HG02588 (cell line): ENCODE results near the gene UST.
A peak's percentile ranks its signal among the peaks of the same experiment; 100 is the strongest.
"Not testable (repeated sequence)": the region's sequence is repeated elsewhere in the genome, so short reads cannot be mapped to it uniquely, and the experiment has no call there.

Experiments
- ATAC-seq: cut with Tn5 transposase; IDR thresholded peaks from one replicate; pipeline ENCODE4 v1.9.1; 2021; ENCODE audit warnings: mild to moderate bottlenecking, moderate library complexity; ENCODE audit not compliant: unreplicated experiment

UST gene

DNA sequence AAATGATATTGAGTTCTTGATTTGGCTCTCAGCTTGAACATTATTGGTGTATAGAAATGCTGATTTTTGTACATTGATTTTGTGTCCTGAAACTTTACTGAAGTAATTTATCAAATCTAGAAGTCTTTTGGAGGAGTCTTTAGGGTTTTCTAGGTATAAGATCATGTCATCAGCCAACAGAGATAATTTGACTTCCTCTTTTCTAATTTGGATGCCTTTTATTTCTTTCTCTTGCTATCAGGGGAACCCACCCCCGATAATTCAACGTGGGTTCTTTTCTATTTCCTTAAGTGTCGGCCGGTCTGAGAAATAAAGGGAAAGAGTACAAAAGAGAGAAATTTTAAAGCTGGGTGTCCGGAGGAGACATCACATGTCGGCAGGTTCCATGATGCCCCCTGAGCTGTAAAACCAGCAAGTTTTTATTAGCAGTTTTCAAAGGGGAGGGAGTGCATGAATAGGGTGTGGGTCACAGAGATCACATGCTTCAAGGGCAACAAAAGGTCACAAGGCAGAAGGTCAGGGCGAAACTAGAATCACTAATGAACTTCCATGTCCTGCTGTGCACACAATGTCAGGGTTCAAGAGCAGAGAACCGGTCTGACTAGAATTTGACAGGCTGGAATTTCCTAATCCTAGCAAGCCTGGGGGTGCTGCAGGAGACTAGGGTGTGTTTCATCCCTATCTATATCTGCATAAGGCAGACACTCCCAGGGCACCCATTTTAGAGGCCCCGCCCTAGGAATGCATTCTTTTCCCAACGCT is 17.6 kb downstream of the UST start:
- not testable (repeated sequence) for ATAC-seq

DNA sequence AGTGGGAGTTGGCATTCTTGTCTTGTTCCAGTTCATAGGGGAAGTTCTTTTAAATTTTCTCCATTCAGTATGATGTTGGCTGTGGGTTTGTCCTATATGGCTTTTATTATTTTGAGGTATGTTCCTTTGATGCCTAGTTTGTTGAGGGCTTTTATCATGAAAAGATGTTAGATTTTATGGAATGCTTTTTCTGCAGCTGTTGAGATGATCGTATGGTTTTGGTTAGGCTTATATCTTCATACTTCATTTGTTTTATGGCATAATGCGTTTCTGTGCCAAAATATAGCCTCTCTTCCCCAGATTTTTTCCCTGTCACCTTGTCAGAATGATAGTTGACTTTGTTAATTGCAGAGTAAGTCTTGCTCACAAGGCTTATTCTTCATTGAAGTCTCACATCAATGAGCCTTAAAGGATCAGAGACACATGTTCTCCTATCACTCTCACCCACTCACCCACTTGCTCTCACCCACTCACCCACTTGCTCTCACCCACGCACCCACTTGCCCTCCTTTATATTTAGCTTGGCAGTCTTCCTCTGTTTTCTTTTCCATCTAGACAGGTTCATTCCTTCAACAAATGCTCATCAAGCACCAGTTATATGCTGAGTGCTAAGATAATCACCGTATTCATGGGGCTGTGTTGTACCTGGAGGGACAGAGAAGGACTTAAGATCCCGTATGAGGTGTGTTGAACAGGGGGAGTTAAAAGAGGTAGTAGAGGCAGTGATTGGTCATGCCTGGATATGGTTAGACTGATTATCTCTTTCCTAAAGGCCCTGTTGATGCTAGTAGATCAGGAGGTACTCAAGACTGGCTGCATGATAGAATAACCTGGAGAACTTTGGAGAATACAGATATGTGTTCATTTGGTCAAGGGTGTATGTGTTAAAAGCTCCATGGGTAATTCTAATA is 19.3 kb downstream of the UST start:
- ATAC-seq, result no peak

GRCh38 chr6:148768646-148769270 is 21.9 kb downstream of the UST start:
- no peak for ATAC-seq

DNA sequence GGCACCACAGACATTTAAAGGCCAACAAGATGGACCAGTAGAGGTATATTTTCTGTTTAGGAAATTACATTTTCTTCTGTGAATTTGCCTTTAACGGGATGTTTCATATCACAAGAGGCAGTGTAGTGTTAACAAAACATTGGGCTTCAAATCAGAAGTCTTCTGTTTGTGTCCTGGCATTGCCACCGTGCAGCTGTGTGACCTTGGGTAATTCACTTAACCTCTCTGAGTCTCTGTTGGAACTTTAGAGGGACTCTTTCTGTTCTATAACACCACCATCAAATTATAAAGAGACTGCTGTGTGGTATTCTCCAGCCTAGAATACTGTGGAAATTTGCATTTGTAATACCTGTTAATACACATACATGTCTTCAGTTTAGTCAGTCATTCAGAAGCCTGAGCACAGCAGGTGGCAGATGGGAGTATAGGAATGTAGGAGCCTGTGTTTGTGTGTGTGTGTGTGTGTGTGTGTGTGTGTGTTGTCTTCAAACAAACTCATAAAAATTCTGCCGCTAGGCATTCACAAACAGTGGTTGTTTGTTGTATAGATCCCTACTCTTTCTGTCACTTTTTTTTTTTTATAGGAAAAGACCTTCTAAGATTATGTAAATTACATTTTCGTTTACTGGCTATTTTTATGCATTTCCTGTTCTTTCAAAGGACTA is 22.6 kb downstream of the UST start:
- no peak for ATAC-seq

DNA sequence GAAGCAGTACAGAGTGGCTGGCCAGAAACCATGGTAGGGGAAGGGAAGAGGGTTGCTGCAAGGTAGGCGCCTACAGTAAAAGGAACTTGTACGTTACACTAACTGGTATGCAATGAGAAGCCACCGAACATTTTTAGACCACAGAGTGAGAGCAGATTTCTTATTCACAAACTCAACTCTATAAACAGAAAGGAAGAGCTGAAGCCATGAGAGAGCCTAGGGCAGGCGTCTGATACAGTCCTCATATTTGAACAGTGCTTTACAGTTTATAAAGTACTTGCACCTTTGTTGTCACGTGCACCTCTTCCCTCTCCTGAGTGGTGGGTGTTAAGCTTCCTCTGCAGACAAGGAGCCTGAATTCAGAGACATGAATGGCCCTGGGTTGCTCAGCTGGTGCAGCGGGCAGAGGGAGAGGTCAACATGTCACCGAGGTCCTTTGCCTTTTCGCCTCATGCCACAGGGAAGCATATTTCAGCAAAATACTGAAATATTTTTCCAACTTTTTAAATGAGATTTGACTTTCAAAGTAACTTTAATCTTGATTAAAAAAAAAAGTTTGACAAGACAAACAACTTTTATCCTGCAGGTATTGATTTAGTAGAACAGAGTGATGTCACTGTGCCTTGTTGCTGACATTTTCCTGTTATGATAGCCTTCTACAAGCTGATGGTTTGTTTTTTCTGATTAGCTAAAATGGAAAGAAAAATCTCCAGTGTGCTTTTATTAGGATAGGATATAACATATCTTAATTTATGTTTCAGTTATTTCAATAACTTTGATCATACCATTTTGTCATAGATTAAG is 23.8 kb downstream of the UST start:
- ATAC-seq, result no peak

GRCh38 chr6:148771212-148771601 is 24.4 kb downstream of the UST start:
- ATAC-seq, result no peak

- ATAC-seq, result no peak
Measured at GRCh38 chr6:148771896-148772554, 25.2 kb downstream of the UST start.

GRCh38 chr6:148775161-148775560 is 28.3 kb downstream of the UST start:
- ATAC-seq, result no peak

DNA sequence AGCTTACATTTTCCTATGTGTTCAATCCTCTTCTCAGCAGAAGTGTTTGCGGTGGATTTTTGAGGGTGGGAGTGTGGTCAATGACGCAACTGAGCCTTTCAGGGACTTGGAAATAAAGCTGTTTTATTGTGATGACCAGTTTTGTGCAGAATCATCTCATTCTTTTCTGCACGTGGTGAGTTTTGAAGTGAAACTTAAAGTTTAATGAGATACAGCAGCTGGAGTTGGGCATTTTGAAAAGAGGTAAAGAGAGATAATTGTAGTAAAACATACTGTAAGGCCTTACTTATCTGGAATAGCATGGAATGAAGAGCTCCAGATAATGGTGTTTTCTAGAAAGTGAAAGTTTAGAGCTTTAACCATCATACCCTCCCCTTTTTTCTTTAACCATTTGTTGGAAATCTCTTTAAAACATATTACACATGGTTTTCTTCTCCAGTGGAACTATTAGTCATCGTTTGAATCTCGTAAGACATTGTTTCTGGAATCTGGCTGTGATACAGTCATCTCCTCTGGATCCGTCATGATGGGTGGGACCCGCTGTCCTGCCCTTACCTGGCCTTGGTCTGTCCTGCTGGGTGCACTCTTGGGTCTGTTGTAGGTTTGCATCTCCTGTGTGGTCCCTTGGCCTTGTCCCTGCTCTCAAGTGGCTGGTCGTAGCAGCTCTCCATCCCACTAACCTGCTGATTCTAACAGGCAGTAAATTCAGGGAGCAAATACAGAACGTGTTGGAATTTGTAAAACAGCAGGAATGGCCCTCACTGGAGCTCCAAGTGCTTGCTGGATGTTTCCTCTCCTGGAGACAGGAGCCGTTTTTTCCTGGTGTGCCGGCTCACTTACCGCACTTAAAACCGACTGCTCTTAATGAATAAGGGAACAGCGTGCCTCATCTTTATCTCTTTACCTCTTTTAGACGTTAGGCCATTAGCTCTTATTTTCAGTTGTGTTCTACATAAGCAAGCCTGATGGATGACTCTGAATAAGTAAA is 29.8 kb downstream of the UST start:
- no peak for ATAC-seq

DNA sequence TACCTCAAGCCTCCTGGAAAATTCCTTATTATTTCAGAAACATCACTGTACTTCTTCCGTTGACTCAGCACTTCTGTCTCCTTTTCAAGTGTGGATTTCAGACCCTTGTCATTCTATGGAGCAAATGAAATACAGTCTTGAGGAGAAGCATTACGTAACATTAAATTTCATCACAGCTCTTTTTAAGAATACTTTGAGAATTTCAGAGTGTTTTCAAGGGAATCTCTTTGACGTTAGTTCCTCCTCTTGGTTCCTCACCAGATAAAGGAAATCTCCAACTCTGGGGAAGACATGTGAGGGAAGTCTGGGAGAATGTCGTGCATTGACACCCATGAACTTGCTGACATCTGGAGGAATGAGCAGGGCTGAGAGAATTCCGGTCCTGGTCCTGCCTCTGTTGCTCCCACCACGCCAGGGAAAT is 32.3 kb downstream of the UST start:
- ATAC-seq, result no peak

DNA sequence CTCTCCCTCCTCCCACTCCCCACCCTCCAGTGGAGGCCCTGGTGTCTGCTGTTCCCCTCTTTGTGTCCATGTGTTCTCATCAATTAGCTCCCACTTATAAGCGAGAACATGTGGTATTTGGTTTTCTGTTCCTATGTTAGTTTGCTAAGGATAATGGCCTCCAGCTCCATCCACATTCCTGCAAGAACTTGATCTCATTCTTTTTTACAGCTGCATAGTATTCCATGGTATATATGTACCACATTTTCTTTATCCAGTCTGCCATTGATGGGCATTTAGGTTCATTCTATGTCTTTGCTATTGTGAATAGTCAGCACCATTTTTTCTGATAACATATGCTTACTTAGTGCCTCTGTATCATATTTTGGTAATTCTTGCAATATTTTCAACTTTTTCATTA is 33.6 kb downstream of the UST start:
- not testable (repeated sequence) for ATAC-seq

DNA sequence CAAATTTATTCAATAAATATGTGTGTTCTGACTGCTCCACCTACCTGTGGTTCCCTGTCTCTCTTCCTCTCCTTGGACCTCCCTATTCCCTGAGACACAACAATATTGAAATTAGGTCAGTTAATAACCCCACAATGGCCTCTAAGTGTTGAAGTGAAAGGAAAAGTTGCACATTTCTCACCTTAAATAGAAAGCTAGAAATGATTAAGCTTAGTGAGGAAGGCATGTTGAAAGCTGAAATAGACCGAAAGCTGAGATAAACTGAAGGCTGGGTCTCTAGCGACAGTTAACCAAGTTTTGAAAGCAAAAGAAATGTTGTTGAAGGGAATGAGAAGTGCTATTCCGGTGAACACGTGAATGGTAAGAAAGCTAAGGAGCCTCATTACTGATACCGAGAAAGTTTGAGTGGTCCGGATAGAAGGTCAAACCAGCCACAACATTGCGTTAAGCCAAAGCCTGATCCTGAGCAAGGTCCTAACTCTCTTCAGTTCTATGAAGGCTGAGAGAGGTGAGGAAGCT is 34.1 kb downstream of the UST start:
- ATAC-seq, result peak; percentile 96

DNA sequence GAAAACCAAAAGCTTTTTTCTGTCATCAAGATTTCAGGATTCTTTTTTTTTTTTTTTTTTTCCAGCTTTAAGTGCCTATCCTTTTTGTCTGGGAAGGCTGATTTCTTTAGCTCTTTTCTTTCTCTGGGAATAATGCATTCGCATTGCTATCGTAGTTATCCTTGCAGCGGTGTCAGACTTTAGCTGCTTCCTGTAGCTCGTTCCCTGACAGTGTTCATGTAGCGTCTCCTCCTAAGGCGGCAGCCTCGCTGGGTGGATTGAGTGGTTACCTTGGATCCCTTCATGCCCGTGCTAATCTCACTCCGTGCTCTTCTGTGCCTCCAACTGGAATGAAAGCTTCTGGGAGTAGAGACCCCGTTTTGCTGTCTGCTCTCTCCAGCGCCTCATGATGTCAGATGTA is 43.1 kb downstream of the UST start:
- no peak for ATAC-seq

DNA sequence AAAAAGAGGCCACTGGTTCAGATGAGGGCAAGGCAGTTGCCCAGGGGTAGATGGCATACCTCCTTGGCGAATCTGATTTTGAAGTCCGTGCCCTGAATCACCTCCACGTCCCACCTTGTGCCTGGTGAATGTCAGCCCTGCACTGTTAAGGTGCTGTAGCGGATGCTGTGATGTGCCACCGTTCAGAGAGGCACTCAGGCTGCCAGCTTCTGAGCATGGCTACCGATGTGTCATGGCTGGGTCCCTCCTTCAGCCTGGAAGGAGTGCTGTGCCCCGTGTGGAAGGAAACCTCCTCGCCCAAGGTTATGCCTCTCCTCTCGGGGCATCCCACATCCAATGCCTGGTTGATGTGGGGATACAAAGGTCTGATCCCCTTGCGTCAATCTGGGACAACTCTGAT is 43.6 kb downstream of the UST start:
- no peak for ATAC-seq

DNA sequence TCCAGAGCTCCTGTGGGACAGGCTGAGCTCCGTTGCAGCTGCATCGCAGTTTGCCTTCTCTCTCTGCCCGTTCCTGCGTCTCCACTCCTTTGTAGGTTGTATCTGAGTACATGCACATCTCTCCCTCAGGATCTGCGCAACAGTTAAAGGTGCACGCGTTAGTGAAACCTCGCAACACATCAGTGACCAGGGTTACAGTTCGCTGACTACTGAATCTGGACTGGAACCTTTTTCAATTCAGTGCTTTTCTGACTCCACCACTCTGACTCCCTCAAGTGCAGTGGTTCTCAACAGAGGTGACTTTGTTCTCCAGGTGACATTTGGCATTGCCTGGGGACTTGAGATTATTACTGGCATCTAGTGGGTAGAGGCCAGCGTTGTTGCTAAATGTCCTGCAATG is 44.0 kb downstream of the UST start:
- ATAC-seq, result no peak

- no peak for ATAC-seq
Measured at GRCh38 chr6:148791372-148791771, 44.5 kb downstream of the UST start.

DNA sequence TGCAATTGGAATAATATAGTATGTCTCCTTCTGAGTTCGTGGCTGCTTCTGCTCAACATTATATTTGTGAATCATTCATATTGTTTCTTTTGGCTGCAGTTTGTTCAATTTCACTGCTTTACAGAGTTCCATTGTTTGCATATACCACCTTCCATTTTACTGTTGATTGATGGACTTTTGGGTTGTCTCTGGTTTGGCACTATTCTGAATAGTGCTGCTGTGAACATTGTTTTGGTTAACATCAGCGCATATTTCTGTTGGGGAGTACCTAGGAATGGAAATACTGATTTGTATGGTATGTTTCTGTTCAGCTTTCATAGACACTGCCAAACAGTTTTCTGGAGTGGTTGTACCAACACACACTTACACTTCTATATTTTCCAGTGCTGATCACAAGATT is 46.9 kb downstream of the UST start:
- no peak for ATAC-seq

DNA sequence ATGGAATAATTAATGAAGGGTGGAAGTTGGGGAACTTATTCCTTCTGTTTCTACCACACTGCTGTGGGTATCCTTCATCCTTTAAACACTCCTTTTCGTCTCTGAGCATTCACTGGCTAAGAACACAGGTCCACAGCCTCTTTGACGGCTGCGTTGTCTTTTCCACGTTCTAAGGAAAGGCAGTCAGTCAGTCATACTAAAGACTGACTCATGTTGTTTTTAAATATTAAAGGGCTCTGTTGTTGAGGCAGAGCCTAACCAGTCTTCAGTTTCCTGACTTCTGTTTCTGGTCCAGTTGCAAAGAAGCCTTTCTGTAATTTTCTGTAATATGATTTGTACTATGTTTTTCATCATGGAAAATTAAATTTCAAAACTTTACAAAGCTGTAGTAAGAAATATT is 48.0 kb downstream of the UST start:
- no peak for ATAC-seq
